H1 (cell line): ENCODE data around the gene ISG15. TPM values are rescaled to one million over a fixed set of nuclear protein-coding genes. Genes with fewer than 3 reads are reported as not detected.

Experiments
- CTBP2 ChIP-seq: IDR thresholded peaks from 2 replicates; pipeline ENCODE4 v1.7.0; 2011; ENCODE audit warnings: borderline replicate concordance, mild to moderate bottlenecking, moderate library complexity, mixed read lengths, low read length; ENCODE audit not compliant: insufficient read depth, insufficient read length
- EZH2 ChIP-seq: fragments of 200-600 bp; sonication (generic); IDR thresholded peaks from 2 replicates; pipeline ENCODE4 v1.7.1; 2012; ENCODE audit warnings: low read depth, mild to moderate bottlenecking, moderate library complexity, low read length, inconsistent platforms; ENCODE audit not compliant: severe bottlenecking
- HDAC6 ChIP-seq: IDR thresholded peaks from one replicate; pipeline ENCODE4 v1.7.1; 2012; ENCODE audit warnings: low read depth, mild to moderate bottlenecking, inconsistent platforms, low read length, moderate library complexity
- JUN ChIP-seq: IDR thresholded peaks from 2 replicates; pipeline ENCODE4 v1.6.1; 2011; ENCODE audit warnings: low read depth, mild to moderate bottlenecking, improper control_type of control experiment, low read length
- KDM1A ChIP-seq: fragments of 200-600, 300-600 bp; sonication (generic); IDR thresholded peaks from 2 replicates; pipeline ENCODE4 v1.7.1; 2016; ENCODE audit warnings: mild to moderate bottlenecking, low read length, borderline replicate concordance
- TAF1 ChIP-seq: IDR thresholded peaks from 2 replicates; pipeline ENCODE4 v1.6.1; 2011; ENCODE audit warnings: mild to moderate bottlenecking, low read depth, low read length
- TAF7 ChIP-seq: optimal IDR thresholded peaks from 2 replicates; pipeline ENCODE3; 2011; ENCODE audit warnings: low read depth, mild to moderate bottlenecking, inconsistent platforms, low read length, moderate library complexity, borderline replicate concordance
- TEAD4 ChIP-seq: IDR thresholded peaks from 2 replicates; pipeline ENCODE4 v1.6.1; 2012; ENCODE audit warnings: low read depth, low read length, inconsistent platforms, mixed read lengths
- polyA plus RNA-seq, 7 experiments: library from polyadenylated mRNA; depleted of rRNA in 3 of 7; stranded (reverse) in 5 of 7; unstranded in 2 of 7; fragments of >200 nt in 5 of 7; fragments of 200-250 nt in 2 of 7; gene quantifications; 1 replicate in 5 of 7; 2 replicates in 1 of 7; 4 replicates in 1 of 7; pipeline versions ENCODE4 v1.2.1 to v1.2.3, GENCODE V29; 2011 to 2013; ENCODE audit warnings: missing spikeins in 2 of 7, mixed read lengths in 2 of 7
- total RNA-seq: library from RNA; stranded (reverse); fragmentation: NEBNext Ultra II Directional; extraction: Animal tissue kit (Norgen Biotek cat#: 25700); gene quantifications from 2 replicates; pipeline ENCODE4 v1.2.1, GENCODE V29; 2021
- TF ChIP-seq, protein P1 (sequence below): fragments of 300-600 bp; sonication (generic); IDR thresholded peaks from 2 replicates; pipeline ENCODE4 v1.7.1; 2012; ENCODE audit warnings: low read length, moderate library complexity, mild to moderate bottlenecking, inconsistent platforms; ENCODE audit not compliant: insufficient replicate concordance
- TF ChIP-seq, protein P2 (sequence below): IDR thresholded peaks from 2 replicates; pipeline ENCODE4 v1.6.1; 2011; ENCODE audit warnings: low read length, improper control_type of control experiment

The ISG15 gene
- total and polyA plus RNA-seq, 2 of the 8 experiments (the other 6 are each of a cell fraction or from before 2014, with no cell fraction given), result 29.3 to 121 TPM

DNA sequence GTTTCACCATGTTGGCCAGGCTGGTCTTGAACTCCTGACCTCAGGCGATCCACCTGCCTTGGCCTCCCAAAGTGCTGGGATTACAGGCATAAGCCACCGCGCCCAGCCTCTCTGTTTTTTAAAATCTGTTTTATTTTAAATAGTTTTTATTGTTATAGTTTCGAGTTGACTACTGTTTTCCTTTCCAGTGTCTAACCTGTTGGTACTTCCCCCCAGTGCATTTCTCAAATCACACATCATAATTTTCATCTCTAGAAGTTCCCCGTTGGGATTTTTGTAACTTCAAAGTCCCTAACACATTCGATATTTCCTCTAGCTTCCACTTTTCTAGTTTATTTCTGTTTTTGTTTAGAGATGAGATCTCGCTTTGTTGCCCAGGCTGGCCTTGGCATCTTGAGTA lies 20.9 kb upstream of the ISG15 start (continued):
- TF ChIP-seq, protein P1, sequence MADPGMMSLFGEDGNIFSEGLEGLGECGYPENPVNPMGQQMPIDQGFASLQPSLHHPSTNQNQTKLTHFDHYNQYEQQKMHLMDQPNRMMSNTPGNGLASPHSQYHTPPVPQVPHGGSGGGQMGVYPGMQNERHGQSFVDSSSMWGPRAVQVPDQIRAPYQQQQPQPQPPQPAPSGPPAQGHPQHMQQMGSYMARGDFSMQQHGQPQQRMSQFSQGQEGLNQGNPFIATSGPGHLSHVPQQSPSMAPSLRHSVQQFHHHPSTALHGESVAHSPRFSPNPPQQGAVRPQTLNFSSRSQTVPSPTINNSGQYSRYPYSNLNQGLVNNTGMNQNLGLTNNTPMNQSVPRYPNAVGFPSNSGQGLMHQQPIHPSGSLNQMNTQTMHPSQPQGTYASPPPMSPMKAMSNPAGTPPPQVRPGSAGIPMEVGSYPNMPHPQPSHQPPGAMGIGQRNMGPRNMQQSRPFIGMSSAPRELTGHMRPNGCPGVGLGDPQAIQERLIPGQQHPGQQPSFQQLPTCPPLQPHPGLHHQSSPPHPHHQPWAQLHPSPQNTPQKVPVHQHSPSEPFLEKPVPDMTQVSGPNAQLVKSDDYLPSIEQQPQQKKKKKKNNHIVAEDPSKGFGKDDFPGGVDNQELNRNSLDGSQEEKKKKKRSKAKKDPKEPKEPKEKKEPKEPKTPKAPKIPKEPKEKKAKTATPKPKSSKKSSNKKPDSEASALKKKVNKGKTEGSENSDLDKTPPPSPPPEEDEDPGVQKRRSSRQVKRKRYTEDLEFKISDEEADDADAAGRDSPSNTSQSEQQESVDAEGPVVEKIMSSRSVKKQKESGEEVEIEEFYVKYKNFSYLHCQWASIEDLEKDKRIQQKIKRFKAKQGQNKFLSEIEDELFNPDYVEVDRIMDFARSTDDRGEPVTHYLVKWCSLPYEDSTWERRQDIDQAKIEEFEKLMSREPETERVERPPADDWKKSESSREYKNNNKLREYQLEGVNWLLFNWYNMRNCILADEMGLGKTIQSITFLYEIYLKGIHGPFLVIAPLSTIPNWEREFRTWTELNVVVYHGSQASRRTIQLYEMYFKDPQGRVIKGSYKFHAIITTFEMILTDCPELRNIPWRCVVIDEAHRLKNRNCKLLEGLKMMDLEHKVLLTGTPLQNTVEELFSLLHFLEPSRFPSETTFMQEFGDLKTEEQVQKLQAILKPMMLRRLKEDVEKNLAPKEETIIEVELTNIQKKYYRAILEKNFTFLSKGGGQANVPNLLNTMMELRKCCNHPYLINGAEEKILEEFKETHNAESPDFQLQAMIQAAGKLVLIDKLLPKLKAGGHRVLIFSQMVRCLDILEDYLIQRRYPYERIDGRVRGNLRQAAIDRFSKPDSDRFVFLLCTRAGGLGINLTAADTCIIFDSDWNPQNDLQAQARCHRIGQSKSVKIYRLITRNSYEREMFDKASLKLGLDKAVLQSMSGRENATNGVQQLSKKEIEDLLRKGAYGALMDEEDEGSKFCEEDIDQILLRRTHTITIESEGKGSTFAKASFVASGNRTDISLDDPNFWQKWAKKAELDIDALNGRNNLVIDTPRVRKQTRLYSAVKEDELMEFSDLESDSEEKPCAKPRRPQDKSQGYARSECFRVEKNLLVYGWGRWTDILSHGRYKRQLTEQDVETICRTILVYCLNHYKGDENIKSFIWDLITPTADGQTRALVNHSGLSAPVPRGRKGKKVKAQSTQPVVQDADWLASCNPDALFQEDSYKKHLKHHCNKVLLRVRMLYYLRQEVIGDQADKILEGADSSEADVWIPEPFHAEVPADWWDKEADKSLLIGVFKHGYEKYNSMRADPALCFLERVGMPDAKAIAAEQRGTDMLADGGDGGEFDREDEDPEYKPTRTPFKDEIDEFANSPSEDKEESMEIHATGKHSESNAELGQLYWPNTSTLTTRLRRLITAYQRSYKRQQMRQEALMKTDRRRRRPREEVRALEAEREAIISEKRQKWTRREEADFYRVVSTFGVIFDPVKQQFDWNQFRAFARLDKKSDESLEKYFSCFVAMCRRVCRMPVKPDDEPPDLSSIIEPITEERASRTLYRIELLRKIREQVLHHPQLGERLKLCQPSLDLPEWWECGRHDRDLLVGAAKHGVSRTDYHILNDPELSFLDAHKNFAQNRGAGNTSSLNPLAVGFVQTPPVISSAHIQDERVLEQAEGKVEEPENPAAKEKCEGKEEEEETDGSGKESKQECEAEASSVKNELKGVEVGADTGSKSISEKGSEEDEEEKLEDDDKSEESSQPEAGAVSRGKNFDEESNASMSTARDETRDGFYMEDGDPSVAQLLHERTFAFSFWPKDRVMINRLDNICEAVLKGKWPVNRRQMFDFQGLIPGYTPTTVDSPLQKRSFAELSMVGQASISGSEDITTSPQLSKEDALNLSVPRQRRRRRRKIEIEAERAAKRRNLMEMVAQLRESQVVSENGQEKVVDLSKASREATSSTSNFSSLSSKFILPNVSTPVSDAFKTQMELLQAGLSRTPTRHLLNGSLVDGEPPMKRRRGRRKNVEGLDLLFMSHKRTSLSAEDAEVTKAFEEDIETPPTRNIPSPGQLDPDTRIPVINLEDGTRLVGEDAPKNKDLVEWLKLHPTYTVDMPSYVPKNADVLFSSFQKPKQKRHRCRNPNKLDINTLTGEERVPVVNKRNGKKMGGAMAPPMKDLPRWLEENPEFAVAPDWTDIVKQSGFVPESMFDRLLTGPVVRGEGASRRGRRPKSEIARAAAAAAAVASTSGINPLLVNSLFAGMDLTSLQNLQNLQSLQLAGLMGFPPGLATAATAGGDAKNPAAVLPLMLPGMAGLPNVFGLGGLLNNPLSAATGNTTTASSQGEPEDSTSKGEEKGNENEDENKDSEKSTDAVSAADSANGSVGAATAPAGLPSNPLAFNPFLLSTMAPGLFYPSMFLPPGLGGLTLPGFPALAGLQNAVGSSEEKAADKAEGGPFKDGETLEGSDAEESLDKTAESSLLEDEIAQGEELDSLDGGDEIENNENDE, result no peak
- no peak for TF ChIP-seq JUN
- TF ChIP-seq CTBP2, result no peak
- TF ChIP-seq TAF7, result no peak
- no peak for TF ChIP-seq TEAD4
- no peak for TF ChIP-seq TAF1
- TF ChIP-seq KDM1A, result no peak
- no peak for TF ChIP-seq EZH2
- TF ChIP-seq HDAC6, result no peak
- TF ChIP-seq, protein P2, sequence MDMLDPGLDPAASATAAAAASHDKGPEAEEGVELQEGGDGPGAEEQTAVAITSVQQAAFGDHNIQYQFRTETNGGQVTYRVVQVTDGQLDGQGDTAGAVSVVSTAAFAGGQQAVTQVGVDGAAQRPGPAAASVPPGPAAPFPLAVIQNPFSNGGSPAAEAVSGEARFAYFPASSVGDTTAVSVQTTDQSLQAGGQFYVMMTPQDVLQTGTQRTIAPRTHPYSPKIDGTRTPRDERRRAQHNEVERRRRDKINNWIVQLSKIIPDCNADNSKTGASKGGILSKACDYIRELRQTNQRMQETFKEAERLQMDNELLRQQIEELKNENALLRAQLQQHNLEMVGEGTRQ, result no peak
